GM18511 (cell line): ENCODE results near the gene LEPROT.

ENCODE experiments used
- ATAC-seq: cut with Tn5 transposase; IDR thresholded peaks from one replicate; pipeline ENCODE4 v1.9.1; 2021; ENCODE audit warnings: mild to moderate bottlenecking, moderate library complexity; ENCODE audit not compliant: unreplicated experiment

The LEPROT gene

GRCh38 chr1:65471861-65472332 lies 51.4 kb downstream of the LEPROT start:
- ATAC-seq = no peak

- no peak for ATAC-seq
Observed at GRCh38 chr1:65476327-65476726, 55.9 kb downstream of the LEPROT start.

GRCh38 chr1:65477414-65478378 lies 57.2 kb downstream of the LEPROT start:
- ATAC-seq = no peak

- ATAC-seq = no peak
Observed at GRCh38 chr1:65478379-65479026, 58.0 kb downstream of the LEPROT start.

GRCh38 chr1:65479554-65480204 lies 59.2 kb downstream of the LEPROT start:
- ATAC-seq = no peak

GRCh38 chr1:65480684-65481405 lies 60.4 kb downstream of the LEPROT start:
- no peak for ATAC-seq

- no peak for ATAC-seq
Observed at GRCh38 chr1:65483993-65484754, 63.7 kb downstream of the LEPROT start.
